ENCODE data around the gene STOM.

- TF ChIP-seq EZH2 (IDR thresholded peaks at IDR 0.05; ENCODE audit: low read depth): no peak
- TF ChIP-seq CTCF (conservative IDR thresholded peaks at IDR 0.05): no peak
Observed at GRCh38 chr9:121324755-121325154, 45.3 kb downstream of the STOM start.
